NCI-H1930 (cell line): ENCODE data around the gene ZFP28.
A peak's percentile ranks its signal among the peaks of the same experiment; 100 is the strongest.

Source experiments
- DNase-seq, 2 experiments: peaks; one replicate each; lab custom pipeline; 2025; lab: John Stamatoyannopoulos, UW

Gene ZFP28

DNA sequence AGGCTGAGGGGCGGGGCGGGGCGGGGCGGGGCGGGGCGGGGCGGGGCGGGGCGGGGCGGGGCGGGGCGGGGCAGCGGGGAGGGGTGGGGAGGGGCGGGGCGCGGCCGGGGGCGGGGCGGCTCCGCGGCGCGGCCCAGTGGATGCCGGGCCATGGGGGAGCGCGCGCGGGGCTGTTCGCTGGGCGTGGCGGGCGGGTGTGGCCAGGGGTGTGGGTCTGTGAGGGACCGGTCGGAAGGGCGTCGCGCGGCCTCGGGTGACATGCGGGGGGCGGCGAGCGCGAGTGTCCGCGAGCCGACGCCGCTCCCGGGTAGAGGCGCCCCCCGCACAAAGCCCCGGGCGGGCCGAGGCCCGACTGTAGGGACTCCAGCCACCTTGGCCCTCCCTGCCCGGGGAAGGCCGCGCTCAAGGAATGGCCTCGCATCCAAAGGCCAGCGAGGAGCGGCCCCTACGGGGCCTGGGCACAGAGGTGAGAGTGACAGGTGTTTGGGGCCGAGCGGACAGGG, at the start of gene ZFP28:
Gene ZFP28, plus strand, starts transcription at position 188 of the 503 bp plus-strand sequence. Its CDS starts 71 bp downstream, at position 259.
- DNase-seq: peak; percentile 81 to 91

DNA sequence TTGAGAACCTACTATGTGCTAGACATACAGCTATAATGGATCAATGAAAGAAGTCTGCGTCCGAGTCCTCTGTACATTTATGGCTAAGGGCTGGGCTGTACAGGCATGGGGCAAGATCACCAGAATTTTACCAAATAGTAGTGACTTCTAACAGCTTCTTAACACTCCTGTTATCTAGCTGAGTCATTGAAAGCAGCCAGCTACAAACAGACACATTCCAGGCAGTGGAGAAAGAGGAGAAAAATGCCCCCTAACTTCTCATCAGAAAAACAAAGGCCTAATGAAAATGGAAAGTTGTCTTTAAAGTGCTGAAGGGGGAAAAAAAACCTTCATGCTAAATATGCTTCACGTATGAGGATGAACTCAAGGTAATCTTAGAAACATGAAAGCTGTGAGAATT, 47.3 kb upstream of the ZFP28 start:
- no peak for DNase-seq

DNA sequence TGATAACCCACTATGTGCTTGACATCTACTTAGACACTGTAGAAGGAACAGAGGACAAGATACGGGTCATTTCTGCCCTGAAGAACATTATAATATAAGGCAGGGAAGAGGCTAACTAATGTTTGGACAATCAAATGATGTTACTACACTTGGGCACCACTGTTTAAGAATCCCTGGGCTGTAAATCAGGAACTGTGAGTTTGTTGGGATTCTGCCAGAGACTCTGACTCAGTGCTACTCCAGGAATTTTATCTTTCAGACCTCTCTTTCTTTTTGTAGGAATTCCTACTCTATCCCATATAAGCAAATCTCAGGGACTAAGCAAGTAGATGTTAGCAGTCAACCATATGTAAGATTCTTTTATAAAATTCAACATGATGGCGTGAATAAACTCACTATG, 34.2 kb upstream of the ZFP28 start:
- no peak for DNase-seq

DNA sequence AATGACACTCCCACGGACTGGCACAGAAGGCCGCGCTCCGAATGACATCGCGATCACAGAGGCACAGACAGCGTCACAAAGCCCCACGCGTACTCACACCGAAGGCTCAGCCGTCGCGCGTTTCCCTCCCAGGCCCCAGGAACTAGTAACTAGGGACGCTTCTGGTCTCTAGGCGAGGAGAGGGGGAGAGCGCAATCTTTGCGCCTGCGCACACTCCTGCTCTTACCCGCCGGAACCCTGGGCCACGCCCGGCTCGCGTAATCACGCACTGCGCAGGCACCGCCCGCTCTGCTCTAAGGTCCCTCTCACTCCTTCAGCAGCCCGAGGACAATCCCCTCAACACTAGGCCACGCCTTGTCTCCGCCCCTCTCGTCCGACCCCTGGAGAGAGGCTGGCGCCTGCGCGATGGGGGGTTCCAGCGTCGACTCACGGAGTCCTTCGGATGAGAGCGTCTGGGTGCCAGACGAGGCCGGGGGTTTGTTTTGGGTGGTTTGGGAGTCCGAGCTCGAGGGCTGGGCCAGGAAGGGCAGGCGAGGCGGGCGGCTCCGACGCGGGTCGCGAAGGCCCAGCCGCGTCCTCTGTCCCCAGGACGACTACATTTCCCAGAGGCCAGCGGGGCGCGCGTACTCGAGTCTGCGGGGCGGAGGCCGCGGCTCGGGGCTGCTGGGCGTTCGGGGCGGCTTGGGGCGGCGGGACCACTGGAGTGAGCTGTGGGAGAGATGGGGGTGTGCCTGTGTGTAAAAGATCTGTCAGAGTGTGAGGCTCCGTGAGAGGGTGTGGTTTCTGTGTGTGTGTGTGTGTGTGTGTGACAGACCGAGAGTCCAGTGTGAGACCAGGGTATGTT, 31.1 kb upstream of the ZFP28 start, which contains the start of gene ZNF471:
Gene ZNF471, plus strand, starts transcription at position 410 of the 844 bp plus-strand sequence. CDS start 3,717 bp downstream, outside the sequence.
- peak; percentile 98 to 99 for DNase-seq

DNA sequence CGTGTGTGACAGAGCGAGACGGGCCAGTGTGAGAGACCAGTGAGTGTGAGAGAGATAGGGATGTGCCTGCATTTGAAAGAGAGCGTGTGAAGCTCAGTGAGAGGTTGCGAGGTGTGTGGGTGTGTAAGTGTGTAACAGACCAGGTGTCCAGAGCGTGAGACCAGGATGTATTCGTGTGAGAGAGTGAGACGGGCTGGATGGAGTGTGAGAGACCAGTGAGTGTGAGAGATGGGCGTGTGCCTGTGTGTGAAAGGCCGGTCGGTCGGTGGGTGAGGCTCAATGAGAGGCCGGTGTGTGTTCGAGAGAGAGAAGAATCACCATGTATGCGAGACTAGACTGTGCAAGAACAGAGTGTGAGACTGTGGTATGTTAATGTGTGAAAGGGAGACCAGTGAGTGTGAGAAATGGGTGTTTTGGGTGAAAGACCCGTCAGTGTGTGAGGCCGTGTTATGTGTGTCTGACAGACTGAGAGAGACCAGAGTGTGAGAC, 30.4 kb upstream of the ZFP28 start:
- DNase-seq: no peak

DNA sequence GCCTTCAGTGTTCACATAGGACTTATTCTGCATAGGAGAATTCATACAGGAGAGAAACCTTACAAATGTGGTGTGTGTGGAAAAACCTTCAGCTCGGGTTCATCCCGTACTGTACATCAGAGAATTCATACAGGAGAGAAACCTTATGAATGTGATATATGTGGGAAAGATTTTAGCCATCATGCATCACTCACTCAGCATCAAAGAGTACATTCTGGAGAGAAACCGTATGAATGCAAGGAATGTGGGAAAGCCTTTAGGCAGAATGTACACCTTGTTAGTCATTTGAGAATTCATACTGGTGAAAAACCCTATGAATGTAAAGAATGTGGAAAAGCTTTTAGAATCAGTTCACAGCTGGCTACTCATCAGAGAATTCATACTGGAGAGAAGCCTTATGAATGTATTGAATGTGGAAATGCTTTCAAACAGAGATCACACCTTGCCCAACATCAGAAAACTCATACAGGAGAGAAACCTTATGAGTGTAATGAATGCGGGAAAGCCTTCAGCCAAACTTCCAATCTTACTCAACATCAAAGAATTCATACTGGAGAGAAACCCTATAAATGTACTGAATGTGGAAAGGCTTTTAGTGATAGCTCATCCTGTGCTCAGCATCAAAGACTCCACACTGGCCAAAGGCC, 13.4 kb upstream of the ZFP28 start:
- DNase-seq: no peak

DNA sequence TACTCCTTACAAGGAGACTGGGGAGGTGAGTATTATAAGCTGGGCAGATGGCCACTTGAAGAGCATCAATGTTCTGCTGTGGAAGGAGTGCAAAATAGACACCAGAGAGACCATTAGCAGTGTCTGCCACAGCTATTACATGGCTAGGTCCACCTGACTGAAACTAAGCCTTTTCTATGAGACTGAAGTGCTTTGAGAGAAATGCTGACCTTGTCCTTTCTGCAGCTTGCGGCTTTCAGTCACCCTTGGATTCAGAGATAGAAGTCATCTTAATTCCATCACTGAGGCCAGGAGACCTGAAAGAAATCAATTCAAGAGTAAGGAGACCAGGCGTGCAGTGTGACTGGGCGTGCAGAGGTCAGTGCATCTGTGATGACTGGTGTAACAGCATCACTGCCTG, 1.3 kb upstream of the ZFP28 start:
- no peak for DNase-seq

DNA sequence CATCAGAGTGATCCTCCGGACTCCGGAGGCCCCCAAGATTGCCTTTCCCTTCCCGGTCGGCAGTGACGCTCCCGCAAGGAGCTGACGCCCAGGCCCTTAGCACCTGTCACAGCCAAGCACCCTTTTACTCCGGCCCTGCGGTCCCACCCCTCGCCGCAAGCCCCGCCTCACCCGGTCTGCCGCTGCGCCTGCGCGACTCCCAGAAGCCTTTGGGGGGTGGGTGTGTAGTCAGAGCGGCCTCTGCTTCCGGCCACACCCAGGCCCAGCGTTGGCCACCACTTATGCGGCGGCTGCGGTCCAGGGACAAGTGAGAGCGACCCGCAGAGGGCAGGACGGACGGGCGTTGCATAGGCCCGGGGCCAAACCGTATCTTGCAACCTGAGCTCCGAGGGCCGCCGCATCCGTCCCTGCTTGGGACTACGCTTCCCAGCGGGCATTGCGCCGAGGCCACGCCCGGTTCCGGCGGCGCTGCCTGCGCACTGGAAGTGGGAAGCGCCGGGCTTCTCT, 441 bp upstream of the ZFP28 start:
- peak; percentile 84 to 95 for DNase-seq

DNA sequence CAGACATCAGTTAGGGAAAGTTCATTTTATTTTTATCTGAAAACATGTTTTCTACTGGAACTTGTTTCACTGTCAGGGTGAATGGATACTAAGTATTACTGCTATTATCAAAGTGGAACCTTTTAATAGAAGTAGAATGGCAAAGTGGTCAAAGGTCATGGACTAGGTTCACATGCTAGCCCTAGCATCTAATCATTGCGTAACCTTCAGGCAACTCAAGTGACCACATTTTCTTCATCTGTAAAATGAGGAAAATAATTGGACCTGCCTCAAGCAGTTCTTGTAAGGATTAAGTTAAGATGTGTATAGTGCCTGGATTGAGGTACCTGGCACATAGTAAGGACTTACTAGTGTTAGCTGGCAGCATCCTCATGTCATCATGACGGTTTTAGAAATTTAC, 5.0 kb downstream of the ZFP28 start:
- DNase-seq: no peak

DNA sequence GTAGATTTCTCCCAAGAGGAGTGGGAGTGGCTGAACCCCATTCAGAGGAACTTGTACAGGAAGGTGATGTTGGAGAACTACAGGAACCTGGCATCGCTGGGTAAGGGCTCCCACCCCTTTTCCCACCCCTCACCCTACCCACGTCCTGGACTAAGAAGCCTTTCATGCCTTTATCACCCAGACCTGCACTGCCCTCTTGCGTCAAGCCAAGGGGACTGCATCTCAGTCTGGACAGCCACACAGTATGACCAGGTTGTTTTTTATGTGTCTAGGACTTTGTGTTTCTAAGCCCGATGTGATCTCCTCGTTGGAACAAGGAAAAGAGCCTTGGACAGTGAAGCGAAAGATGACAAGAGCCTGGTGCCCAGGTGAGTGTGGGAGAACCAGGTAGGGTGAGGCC, 8.8 kb downstream of the ZFP28 start:
- DNase-seq: no peak

DNA sequence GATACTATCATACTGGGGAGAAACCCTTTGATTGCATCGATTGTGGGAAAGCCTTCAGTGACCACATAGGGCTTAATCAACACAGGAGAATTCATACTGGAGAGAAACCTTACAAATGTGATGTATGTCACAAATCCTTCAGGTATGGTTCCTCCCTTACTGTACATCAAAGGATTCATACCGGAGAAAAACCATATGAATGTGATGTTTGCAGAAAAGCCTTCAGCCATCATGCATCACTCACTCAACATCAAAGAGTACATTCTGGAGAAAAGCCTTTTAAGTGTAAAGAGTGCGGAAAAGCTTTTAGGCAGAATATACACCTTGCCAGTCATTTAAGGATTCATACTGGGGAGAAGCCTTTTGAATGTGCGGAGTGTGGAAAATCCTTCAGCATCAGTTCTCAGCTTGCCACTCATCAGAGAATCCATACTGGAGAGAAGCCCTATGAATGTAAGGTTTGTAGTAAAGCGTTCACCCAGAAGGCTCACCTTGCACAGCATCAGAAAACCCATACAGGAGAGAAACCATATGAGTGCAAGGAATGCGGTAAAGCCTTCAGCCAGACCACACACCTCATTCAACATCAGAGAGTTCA, 15.6 kb downstream of the ZFP28 start:
- no peak for DNase-seq

DNA sequence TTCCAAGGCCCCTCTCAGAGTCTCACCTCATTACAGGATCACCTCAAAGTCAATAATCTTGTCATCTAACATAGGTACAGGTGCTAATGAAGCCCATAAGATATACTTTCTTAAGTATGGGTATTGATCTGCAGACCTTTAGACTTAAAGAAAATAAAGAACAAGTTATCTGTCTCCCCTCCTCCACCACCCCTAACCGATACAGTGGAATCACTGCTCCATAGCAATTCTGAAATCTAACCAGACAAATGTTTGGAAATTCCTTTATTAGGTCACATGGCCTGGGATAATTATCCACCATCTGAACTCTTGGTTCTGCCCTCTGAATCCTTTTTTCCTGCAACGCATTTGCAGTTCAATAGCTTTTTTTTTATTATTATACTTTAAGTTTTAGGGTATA, 24.0 kb downstream of the ZFP28 start:
- no peak for DNase-seq

DNA sequence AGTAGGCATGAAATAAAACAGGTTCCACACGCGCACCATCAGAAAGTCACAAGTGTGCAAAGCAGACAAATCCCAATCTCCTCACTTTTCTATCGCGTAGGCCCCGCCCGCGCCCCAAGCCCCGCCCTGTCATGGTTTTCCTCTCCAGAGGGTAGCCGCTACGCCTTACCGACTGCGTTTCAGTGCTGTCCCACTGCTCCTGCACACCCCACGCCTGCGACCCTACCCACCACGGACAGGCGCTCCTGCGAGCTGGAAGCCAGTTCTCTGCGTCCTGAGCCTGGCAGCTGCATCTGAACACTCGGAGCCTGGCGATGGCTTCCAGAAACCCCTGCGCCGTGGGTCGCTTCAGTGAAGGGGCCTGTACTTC, 28.1 kb downstream of the ZFP28 start:
- peak in 1 of 2 experiments; percentile 50 for DNase-seq

DNA sequence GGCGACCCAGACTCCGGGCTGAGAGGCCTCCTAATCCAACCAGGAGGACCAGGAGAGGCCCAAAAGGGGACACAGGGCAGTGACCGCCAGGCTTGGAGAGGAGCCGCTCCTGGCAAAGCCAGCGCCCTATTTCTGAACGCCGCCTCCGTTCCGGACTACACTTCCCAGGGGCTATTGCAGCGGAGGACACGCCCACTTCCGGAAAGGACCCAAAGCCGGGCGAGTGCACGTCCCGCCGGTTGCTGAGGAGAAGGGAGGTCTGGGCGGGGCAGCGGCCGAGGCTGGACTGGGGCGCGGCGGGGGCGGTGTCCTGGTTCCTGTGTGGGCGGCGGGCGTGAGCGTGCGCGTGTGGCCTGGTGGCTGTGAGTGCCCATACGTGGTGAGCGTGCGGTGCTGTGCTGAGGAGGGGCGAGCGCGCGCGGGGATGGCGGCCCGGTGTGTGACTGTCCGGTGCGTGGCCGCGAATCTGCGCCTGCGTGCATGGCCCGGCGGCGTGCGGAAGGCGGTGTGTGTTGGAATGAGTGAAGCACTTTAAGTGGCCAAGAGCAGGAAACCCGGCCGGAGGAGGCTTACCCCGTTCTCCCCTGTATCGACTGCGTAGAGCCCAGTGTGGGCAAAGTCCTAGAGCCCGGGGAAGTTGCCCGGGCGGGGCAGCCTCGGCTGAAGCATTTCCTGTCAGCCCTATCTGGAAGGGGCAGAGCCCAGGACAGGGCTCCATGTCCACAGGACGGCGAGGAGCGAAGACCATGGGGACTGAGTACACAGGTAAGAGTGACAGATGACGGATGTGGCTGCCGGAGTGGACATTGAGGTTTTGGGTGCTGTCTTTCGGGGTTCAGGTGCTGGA, 28.7 kb downstream of the ZFP28 start, which contains the start of gene ZNF470:
Gene ZNF470, plus strand, starts transcription at position 195 of the 847 bp plus-strand sequence. CDS start 2,844 bp downstream, outside the sequence.
- DNase-seq: peak; percentile 85 to 92

DNA sequence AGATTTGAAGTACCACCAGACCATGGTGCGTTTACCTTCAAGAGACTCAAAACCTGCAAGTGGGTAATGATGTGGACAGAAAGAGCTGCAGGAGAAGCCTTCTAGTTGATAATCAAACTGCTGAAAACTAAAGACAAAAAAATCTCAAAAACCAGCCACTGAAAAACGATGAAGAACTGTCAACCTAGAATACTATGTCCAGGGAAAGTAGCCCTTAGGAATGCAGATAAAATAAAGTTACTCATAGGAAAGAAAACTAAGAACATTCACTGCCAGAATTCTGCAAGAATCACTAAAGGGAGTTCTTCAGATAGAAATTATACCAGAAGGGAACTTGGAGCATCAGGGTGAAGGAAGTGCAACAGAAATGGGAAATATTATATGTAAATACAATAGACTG, 33.8 kb downstream of the ZFP28 start:
- no peak for DNase-seq

DNA sequence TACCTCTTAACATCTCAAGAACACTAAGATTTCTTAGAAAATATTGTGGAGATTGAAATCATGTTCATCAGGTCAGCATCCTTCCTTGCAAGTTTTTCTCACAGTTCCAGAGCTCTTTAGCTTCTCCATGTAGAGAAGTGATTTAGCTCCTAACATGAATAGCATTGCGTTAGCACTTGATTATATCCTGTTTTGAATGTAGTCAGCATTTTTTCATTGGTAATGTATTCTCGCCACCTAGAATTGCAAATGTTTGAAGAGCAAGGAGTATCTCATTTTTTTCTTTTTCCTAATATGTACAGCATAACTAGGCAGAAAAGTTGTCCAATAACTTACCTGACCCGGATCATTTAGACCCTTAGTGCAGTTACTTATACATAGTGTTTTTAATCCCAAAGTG, 35.2 kb downstream of the ZFP28 start:
- DNase-seq: no peak

DNA sequence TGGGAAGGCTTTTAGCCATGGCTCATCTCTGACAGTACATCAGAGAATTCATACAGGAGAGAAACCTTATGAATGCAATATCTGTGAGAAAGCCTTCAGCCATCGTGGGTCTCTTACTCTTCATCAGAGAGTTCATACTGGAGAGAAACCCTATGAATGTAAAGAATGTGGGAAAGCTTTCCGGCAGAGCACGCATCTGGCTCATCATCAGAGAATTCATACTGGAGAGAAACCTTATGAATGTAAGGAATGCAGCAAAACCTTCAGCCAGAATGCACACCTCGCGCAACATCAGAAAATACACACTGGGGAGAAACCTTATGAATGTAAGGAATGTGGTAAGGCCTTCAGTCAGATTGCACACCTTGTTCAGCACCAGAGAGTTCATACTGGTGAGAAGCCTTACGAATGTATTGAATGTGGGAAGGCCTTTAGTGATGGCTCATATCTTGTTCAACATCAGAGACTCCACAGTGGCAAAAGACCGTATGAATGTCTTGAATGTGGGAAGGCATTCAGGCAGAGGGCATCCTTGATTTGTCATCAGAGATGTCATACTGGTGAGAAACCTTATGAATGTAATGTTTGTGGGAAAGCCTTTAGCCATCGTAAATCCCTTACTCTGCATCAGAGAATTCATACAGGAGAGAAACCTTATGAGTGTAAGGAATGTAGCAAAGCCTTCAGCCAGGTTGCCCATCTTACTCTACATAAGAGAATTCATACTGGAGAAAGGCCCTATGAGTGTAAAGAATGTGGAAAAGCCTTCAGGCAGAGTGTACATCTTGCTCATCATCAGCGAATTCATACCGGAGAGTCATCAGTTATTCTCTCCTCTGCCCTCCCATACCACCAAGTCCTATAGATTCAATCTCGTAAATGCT, 39.2 kb downstream of the ZFP28 start:
- no peak for DNase-seq

DNA sequence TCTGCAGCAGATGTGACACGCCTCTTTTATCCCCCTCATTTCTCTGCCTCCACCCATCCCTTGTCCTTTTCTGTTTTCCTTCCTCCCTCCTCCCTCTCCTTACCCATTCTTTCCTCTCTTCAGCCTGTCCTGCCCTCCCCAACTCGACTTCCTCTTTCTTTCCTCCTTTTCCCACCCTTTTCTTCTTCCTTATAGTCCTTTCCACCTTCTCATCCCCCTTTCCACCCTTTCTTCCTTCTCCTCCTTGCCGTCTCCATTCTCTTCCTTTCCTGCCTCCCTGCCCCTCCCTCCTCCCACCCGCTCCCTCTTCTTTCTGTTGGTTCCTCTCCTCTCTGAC, 55.7 kb downstream of the ZFP28 start:
- DNase-seq: no peak

DNA sequence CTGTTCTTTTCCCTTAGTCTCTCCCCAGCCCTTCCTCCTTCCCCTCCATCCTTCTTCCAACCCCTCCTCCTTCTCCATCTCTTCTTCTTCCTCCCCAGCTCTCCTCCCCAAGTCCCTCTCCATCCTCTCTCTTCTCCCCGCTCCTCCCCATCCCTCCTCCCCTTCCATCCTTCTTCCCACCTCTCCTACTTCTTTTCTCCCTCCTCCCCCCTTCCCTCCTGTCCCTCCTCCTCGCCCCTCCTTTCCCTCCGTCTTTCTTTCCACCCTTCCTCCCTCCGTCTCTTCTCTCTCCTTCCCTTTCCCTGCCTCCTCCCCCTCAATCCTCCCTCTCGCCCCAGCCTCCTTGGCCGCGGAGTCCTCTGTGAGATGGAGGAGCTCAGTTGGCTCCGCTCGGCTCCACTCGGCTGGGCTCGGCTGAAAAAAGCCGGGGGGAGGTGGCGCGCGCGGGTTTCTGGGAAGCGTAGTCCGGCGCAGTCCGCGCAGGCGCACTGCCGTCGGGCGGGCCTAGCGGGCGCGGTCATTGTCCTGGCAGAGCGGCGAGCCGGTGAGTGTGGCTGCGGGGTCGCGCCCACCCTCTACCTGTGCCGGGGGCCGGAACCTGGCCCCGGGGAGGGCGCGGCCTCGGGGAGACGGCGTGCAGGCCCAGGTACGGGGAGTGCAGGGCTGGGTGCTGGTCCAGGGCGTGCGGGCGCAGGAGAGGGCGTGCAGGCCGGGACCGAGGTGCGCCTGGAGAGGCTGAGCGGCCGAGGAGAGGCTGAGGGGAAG, 56.2 kb downstream of the ZFP28 start, which contains the start of gene ZNF71:
Gene ZNF71, plus strand, starts transcription at position 520 of the 765 bp plus-strand sequence. CDS start 6,257 bp downstream, outside the sequence.
- peak; percentile 83 to 91 for DNase-seq

DNA sequence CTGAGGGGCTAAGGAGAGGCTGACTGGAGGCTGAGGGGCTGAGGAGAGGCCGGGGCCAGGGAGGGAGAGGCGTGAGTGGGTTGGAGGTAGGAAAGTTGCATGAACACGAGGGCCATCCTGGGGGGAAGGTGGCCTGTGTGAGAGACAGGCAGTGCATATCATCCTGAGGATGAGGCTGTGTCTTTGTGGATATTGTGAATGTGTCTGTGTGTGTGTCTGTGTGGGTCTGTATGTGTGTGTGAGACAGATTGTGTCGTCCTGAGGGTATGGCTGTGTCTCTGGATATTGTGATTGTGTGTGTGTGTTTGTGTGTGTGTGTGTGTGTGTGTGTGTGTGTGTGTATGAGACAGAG, 56.8 kb downstream of the ZFP28 start:
- no peak for DNase-seq
